ENCODE data around the gene TXNIP. TPM values are rescaled to one million over a fixed set of nuclear protein-coding genes. Genes with fewer than 3 reads are reported as not detected.
A peak's percentile ranks its signal among the peaks of the same experiment; 100 is the strongest.

The TXNIP gene
- total RNA-seq, 1 experiment from 2014 or later: 23.2 TPM

- no peak overlapping the region for H2BK120ac ChIP-seq (ENCODE audit: low read depth, low read length, poor library complexity, severe bottlenecking)
- H3K23me2 ChIP-seq (ENCODE audit: insufficient read length, low read depth, low read length, poor library complexity, severe bottlenecking): no peaks in the 10 kb centered on the region
- Mint-ChIP-seq H3K36me3 (ENCODE audit: insufficient read depth in 1 of 3, low read depth in 3 of 3) (no peaks in the 10 kb centered on the region), H3K4me3 (no peak overlapping the region), H3K27me3 (ENCODE audit: low read depth) (peaks cover 5% of the 10 kb centered on the region), H3K4me1 (peaks cover 7 to 17% of the 10 kb centered on the region in 2 experiments), H3K9me3 (no peaks in the 10 kb centered on the region), H3K27ac (no peak overlapping the region)
- H4K91ac ChIP-seq (ENCODE audit: insufficient read length, low read depth, low read length): no peak overlapping the region
- no peak overlapping the region for H3K9ac ChIP-seq (ENCODE audit: extremely low read depth, insufficient read length, low read length)
- peak overlapping the region; percentile 95 for H3K27ac ChIP-seq (ENCODE audit: insufficient read length, low read depth, low read length)
- DNase-seq: no peak
- TF ChIP-seq CTCF (conservative IDR thresholded peaks at IDR 0.05): no peak
- H3K9me3 ChIP-seq (ENCODE audit: control insufficient read depth, low read depth, low read length): no peaks in the 10 kb centered on the region
- H2AK5ac ChIP-seq (ENCODE audit: insufficient read length, low read length): no peak overlapping the region
- H3K4me2 ChIP-seq (ENCODE audit: insufficient read depth, insufficient read length, low read length): peak overlapping the region; percentile 42
- no peak overlapping the region for H4K5ac ChIP-seq (ENCODE audit: insufficient read length, low read depth, low read length)
- H3K18ac ChIP-seq (ENCODE audit: insufficient read length, low read depth, low read length): no peak overlapping the region
- H3K79me1 ChIP-seq (ENCODE audit: insufficient read depth, low read depth, low read length, poor library complexity, severe bottlenecking): no peaks in the 10 kb centered on the region
- peak overlapping the region; percentile 10 for H4K8ac ChIP-seq (replicated peaks; ENCODE audit: insufficient read length, low read depth, low read length)
- H2AFZ ChIP-seq (ENCODE audit: low read length): no peak overlapping the region
- no peak overlapping the region for H2BK15ac ChIP-seq (ENCODE audit: low read depth, low read length)
- no peaks in the 10 kb centered on the region for H4K20me1 ChIP-seq (ENCODE audit: control insufficient read depth, insufficient read depth, insufficient read length)
- no peaks in the 10 kb centered on the region for H3K79me2 ChIP-seq (ENCODE audit: insufficient read depth, low read length)
- H2BK5ac ChIP-seq (ENCODE audit: insufficient read length, low read length): no peak overlapping the region
- H3T11ph ChIP-seq (ENCODE audit: low read length): no peak overlapping the region
- H3K27me3 ChIP-seq (ENCODE audit: insufficient read depth, low read length): no peaks in the 10 kb centered on the region
- H3K23ac ChIP-seq (ENCODE audit: insufficient read length, low read depth, low read length): no peak overlapping the region
- no peak overlapping the region for H3K4ac ChIP-seq (ENCODE audit: low read depth, low read length)
- H3K56ac ChIP-seq (ENCODE audit: insufficient read length, low read depth, low read length): no peak overlapping the region
- H2BK20ac ChIP-seq (ENCODE audit: low read depth, low read length, poor library complexity, severe bottlenecking): no peak overlapping the region
- H3K14ac ChIP-seq (ENCODE audit: insufficient read depth, low read length): no peak overlapping the region; the same call in 1 of the 2 replicates
- peaks cover 7% of the 10 kb centered on the region for H3K4me1 ChIP-seq (ENCODE audit: insufficient read depth, low read length)
- H2BK12ac ChIP-seq (ENCODE audit: insufficient read length, low read depth, low read length): no peak overlapping the region
These were observed 17.9 kb downstream of the TXNIP start for GRCh38 chr1:145978471-145978853.

All from H9 (cell line).